Right ventricle myocardium inferior (tissue), 1 donor: ENCODE results near the gene TIGD6. TPM values are rescaled to one million over a fixed set of nuclear protein-coding genes. Genes with fewer than 3 reads are reported as not detected.

ENCODE experiments used
- ATAC-seq: fragments of 200-7000 bp; cut with Tn5 transposase; one replicate; pipeline ENCODE4 v1.9.1; 2020; ENCODE audit warnings: mild to moderate bottlenecking, moderate library complexity
- DNase-seq: peaks from one replicate; pipeline ENCODE4 v3.0.0; 2021; ENCODE audit errors: missing footprints
- intact Hi-C: fragments of 100-400 bp; cut with DNase I; formaldehyde crosslinking; loops from one replicate; pipeline ENCODE4 v1.11.0; 2022
- total RNA-seq: library from RNA; stranded (reverse); fragmentation: NEBNext Ultra II Directional; extraction: Animal tissue kit (Norgen Biotek cat#: 25700); gene quantifications from one replicate; pipeline ENCODE4 v1.2.1, GENCODE V29; 2021
- donor health status: DM: no; HTN: yes; CAD: no; lungs with severe emphysema.

TIGD6 gene
- total RNA-seq, 1 donor from 2014 or later: 2.4 TPM

- intact Hi-C loops: loop anchor here (10.0 kb wide), 1 partner anchor 413 kb away; no protein-coding TSS in a partner anchor
- DNase-seq (no peak), ATAC-seq (peak; percentile 25)
Measured at GRCh38 chr5:150021491-150022157, 21.2 kb upstream of the TIGD6 start.

DNA sequence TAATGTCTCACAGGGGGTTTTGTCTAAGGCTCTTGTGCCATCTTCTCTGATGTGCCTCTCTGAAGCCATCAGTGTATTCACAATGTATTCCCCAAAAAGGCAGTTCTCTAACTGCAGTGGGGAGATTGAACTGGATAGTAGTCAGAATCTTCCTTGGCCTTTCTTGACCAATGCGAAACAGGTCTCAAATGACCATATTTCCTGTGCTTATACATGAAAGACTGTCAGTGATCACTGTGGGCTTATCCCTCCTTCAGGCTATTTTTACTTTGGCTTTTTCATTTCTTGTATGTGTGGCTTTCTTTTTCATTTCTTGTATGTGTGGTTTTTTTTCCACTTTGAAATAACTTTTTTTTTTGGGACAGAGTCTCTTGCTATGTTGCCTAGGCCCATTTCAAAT is 19.8 kb upstream of the TIGD6 start:
- intact Hi-C loops: loop anchor here (10.0 kb wide), 1 partner anchor 415 kb away; no protein-coding TSS in a partner anchor
- no peak for DNase-seq
- no peak for ATAC-seq

- ATAC-seq: no peak
- intact Hi-C loops: no loop called here
- no peak for DNase-seq
Measured at GRCh38 chr5:150017226-150018005, 17.0 kb upstream of the TIGD6 start.

DNA sequence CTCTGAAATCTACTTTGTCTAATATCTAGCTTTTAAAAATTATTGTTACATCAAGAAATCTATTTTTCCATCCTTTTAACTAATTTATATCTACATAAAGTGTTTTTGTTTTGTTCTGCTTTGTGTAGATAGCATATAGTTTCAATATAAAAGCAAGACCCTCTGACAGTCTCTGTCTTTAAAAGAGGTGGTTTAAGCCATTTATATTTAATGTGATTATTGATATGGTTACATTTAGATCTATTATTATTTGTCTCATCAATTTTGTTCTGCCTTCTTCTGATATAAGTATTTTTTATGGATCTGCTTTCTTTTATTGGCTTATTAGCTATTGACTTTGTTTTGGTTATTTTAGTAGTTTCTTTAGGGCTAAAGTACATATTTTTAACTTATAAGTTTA is 16.1 kb upstream of the TIGD6 start:
- ATAC-seq (no peak), DNase-seq (no peak)
- intact Hi-C loops: no loop called here

DNA sequence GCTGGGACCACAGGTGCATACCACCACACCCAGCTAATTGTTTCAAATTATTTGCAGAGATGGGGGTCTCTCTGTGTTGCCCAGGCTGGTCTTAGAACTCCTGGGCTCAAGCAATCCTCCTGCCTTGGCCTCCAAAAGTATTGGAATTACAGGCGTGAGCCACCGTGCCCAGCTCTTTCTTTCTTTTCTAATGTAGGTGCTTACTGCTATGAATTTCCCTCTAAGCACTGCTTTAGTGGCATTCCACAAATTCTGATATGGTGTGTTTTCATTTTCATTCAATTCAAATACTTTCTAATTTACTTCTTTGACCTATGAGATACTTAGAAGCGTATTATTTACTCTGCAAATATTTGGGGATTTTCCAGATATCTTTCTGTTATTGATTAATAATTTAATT is 15.0 kb upstream of the TIGD6 start:
- intact Hi-C loops: no loop called here
- DNase-seq (no peak), ATAC-seq (no peak)

DNA sequence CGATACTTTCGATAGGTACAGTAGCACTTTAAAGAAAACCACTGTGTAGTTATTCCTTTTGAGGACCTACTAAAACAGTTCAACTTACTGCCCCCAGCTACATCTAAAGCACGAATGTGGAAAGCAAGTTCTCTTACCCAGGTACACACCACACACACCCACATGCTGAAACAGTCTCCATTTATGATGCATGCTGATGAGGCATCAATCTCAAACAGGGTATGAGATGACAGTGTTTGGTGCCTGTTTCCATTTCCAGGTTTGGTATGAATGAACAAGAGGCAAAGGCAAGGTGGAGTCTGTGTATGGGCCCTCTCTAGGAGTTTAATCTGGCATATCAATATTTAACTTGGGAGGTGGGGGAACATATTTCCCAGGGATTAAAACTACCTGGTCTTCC is 14.0 kb upstream of the TIGD6 start:
- DNase-seq: no peak
- intact Hi-C loops: no loop called here
- no peak for ATAC-seq

DNA sequence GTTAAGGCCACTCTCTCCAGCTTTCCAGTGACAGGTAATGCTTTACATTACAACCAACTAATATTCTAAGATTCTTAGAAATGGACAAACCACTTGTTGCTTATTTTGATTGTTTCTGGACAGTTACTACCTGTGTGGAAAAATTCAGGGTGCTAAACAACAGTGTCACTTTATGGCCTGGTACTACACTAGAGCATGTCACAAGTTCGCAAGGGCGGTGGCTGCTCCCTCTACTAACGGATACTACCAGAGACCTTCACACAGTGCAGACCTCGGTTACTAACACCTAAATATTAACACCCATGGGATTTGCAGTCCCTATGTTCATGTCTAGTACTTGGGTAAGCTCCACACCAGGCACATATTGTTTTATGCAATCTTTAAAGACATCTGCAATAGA is 13.5 kb upstream of the TIGD6 start:
- no peak for ATAC-seq

GRCh38 chr5:150009671-150010387 is 9.4 kb upstream of the TIGD6 start:
- ATAC-seq (peak; percentile 52), DNase-seq (no peak)
- intact Hi-C loops: no loop called here

More for the DNA sequence above, 13.5 kb upstream of the TIGD6 start:
- intact Hi-C loops: no loop called here
- DNase-seq: no peak

DNA sequence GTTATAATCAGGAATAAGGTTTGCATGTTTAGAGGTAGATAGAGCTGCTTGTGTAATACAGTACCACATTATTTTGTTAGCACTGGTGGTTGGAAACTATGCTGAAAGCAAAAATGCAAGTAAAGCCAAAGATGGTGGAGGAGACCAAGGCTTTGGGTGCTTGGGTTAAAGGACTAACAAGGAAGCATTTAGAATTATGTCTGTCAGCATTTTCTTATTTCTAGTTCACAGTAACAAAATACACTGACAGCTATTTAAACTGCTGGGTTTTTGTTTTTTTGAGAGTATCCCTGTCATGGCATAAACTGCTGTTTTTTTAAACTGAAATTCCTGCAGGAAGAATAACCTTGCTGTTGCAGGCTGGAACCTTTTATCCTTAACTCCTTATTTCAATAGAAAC is 6.6 kb upstream of the TIGD6 start:
- intact Hi-C loops: no loop called here
- DNase-seq (no peak), ATAC-seq (no peak)

DNA sequence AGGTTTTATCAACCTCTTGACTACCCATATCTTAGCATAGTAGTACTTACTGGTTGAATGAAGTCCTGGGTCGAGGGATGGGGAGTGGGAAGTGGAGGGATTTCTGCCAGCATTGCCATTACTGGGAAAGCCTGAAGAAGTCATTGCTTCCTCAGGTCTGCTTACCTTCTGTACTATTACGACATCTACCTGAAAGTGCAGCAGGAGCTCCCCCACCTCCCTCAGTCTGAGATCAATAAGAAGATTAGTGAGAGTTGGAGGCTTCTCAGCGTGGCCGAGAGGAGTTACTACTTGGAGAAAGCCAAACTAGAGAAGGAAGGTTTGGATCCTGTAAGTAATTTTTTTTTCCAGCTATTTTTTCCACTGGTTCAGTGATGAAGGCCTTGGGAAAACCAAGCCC is 5.9 kb upstream of the TIGD6 start:
- intact Hi-C loops: no loop called here
- no peak for ATAC-seq
- DNase-seq: no peak

- intact Hi-C loops: no loop called here
- DNase-seq (no peak), ATAC-seq (peak; percentile 27)
Measured at GRCh38 chr5:150001660-150002486, 1.4 kb upstream of the TIGD6 start.

- DNase-seq (peak; percentile 84), ATAC-seq (peak; percentile 46)
- intact Hi-C loops: no loop called here
Measured at GRCh38 chr5:150000990-150001659, 671 bp upstream of the TIGD6 start.

DNA sequence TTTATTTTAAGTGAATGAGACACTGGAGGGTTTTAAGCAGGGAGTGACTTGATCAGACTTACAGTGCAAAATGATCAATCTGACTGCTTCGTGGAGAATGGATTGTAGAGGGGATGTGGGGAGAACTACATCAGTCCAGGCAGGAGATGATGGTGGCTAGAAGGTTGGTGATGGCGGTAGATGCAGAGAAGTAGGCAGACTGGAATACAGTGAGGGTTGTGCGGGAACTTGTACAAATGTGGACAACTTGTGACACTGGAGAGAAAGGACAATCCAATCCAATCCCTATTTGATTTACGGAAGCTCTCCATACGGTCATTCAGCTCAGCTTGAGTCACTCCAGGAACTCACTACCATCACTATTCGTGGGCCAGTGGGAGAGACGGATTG is 593 bp downstream of the TIGD6 start:
- DNase-seq: no peak
- no peak for ATAC-seq
- intact Hi-C loops: no loop called here

GRCh38 chr5:149999359-149999758 is 1.1 kb downstream of the TIGD6 start:
- intact Hi-C loops: no loop called here

DNA sequence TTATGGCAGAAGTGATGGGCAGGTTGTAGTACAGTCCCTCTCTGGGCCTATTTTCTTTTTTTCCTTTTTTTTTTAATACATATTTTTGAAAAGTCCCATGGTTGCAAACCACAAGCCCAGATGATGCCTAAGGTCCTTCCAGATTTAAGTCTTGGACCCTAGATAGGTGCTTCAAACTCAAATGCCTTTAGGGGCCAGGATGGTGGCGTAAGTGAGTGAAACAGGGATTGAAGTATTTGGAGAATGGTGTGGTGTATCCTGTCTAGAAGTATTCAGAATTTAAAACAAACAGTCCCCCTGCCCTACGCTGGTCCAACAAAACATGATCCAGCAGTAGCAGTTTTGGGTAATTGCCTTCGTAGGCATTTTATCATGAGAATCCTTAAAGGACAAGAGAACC is 2.2 kb downstream of the TIGD6 start:
- DNase-seq (no peak), ATAC-seq (no peak)
- intact Hi-C loops: no loop called here

More at GRCh38 chr5:149999359-149999758, 1.1 kb downstream of the TIGD6 start:
- DNase-seq (no peak), ATAC-seq (no peak)

GRCh38 chr5:149996205-149996890 is 4.1 kb downstream of the TIGD6 start:
- intact Hi-C loops: no loop called here
- no peak for ATAC-seq

GRCh38 chr5:149995385-149996204 is 4.9 kb downstream of the TIGD6 start:
- DNase-seq: no peak
- intact Hi-C loops: no loop called here

More at GRCh38 chr5:149996205-149996890, 4.1 kb downstream of the TIGD6 start:
- DNase-seq: no peak

More at GRCh38 chr5:149995385-149996204, 4.9 kb downstream of the TIGD6 start:
- peak; percentile 18 for ATAC-seq
